Loucy (cell line): Measurements from ENCODE around the gene ECHS1.

ENCODE experiments used
- CTCF ChIP-seq: fragments of 200-600 bp; sonication (generic); conservative IDR thresholded peaks from 2 replicates; pipeline ENCODE4 v1.5.1; 2014; ENCODE audit warnings: mild to moderate bottlenecking, antibody characterized with exemption, low read length
- EZH2phosphoT487 ChIP-seq: fragments of 200-600 bp; IDR thresholded peaks from 2 replicates; pipeline ENCODE4 v1.6.1; 2018; ENCODE audit warnings: antibody characterized with exemption, mild to moderate bottlenecking, moderate library complexity, borderline replicate concordance

DNA sequence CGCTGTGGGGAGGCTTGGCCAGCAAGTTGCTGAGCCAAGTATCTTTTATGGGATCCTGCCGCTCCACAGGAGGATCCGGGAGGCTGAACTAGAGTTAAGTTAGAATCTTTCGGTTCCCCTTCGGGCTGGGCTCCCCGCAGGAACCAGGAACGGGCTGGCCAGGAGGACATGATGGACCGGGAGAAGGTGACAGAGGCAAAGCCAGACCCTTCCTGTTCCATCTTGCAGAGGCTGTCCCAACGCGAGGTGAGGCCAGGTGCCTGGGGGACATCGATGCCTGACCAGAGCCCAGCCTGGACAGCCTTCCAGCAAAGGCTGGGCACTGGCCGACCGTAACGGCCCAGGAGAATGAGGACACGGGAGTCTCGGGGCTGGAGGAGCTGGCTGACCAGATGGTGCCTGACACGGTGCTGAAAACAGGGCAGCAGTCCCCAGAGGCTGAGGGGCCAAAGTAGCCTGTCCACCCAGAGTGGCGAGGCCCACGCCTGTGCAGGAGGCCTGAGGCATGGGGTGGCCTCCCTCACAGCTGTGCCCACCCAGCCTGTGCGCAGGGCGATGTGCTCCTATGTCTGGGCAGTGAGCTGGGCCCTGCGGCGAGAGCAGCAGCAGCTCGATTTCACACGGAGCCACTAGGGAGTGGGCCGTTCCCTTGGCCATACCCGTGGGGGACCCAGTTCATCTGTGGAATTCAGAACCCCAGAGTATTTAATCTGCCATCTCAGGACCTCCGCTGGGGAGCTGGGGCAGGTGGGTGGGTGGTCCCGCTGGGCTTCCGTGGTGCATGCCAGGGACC lies 4.1 kb upstream of the ECHS1 start:
- TF ChIP-seq CTCF (no peak), EZH2phosphoT487 (no peak)
